DND-41 (cell line): ENCODE data around the gene DTNB.

ENCODE experiments used
- CTCF ChIP-seq: IDR thresholded peaks from 2 replicates; pipeline ENCODE4 v1.5.1; 2012; ENCODE audit warnings: borderline replicate concordance, low read length, moderate library complexity, mild to moderate bottlenecking; ENCODE audit not compliant: poor library complexity, severe bottlenecking; ENCODE audit errors: extremely low read depth
- EZH2 ChIP-seq: IDR thresholded peaks from 3 replicates; pipeline ENCODE4 v1.6.1; 2012; ENCODE audit warnings: borderline replicate concordance, low read depth, mild to moderate bottlenecking, moderate library complexity, low read length, inconsistent platforms; ENCODE audit not compliant: severe bottlenecking

GRCh38 chr2:25330937-25331336 is 342.4 kb downstream of the DTNB start:
- no peak for TF ChIP-seq CTCF
- TF ChIP-seq EZH2, result no peak
